ENCODE data around the gene IKBKE.

The IKBKE gene

GRCh38 chr1:206469933-206470691 lies at the start of gene IKBKE:
IKBKE (plus strand) TSS chr1:206470476; CDS start chr1:206473228, 2,752 bp downstream.
- DNase-seq = peak; percentile 76

- no peak for DNase-seq
Observed at GRCh38 chr1:206421616-206422340, 48.5 kb upstream of the IKBKE start.

DNA sequence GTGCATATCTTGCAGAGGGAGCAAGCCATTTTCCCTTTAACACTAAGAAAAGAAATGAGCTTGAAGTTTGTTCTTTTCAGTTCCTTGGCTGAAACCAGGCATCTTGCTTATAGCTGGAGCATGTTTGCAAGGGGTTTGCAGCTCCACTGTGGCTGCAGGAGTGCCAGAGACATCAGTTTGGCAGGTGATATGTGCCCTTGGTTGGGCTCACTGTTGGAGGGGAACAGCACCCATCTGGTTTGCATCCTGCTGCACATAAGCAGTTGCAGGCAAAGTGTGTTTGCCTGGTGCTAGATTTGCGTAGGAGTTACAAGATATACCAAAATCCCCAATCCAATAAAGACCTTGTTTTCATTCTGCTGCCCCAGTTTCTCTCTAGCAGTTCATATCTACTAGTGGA lies 47.8 kb upstream of the IKBKE start:
- no peak for DNase-seq

- no peak for DNase-seq
Observed at GRCh38 chr1:206427291-206427690, 43.0 kb upstream of the IKBKE start.

- DNase-seq = no peak
Observed at GRCh38 chr1:206429421-206429820, 40.9 kb upstream of the IKBKE start.

DNA sequence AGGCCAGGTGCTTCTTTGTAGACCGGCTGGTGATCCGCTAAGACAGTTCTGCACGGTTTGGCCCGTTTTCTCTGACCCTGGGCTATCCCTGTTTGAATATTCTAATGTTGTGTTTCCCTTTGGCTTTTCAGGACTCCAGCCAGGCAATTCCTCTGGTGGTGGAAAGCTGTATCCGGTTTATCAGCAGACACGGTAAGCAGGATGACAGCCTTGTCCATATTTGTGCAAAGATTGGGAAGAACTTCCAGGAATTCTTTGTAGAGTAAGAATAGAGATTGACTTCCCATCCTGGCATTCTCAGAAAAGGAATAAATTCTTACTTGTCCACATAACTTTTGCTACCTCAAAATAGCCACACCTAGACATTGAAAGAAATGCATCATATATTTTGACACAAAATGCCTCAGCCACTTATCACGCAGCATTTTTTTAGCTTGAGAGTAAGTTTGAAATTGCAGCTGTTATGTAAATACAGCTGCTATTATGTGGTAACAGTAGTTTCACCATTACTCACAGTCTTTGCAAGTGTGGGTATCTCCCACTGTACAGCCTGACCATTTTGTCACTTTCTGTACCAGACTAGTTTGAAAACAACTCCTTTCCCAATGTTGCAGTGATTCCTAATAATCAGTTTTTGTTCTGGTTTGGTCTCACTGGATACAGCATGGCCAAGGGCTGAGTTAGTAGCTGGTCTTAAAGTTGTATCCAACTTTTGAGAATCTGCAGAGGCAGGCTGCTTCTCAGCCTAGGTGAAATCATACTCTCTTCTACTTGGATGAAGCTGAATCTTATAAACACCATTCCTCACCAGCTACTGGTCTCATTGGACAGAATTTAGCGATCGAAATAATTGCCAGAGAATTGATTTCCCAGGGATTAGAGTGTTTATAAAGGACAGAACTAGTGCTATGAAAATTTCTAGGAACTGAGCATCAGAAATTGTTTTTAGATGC lies 40.0 kb upstream of the IKBKE start:
- DNase-seq = peak; percentile 65

GRCh38 chr1:206435445-206435844 lies 34.8 kb upstream of the IKBKE start:
- no peak for DNase-seq

- DNase-seq = no peak
Observed at GRCh38 chr1:206438554-206438953, 31.7 kb upstream of the IKBKE start.

- DNase-seq = peak; percentile 26
Observed at GRCh38 chr1:206439205-206439604, 31.1 kb upstream of the IKBKE start.

- DNase-seq = no peak
Observed at GRCh38 chr1:206441336-206441967, 28.8 kb upstream of the IKBKE start.

DNA sequence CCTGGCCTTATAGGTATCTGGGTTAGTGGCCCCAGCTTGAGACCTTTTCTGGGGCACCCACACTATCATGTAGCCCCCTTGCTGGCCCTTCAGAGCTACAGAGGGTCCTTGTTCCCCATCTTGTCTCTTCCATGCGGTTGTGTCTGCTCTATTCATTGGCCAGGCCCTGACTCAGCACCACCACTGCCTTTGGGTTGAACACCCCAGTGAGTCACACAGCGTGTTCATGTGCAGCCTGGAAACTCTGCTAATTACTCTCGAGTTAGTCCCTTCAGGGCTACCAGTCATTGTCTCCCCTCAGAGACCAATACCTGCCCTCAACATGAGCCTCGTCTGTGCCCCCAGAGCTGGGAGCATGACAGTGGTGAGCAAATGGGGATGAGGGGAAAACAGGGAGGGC lies 28.2 kb upstream of the IKBKE start:
- no peak for DNase-seq

- no peak for DNase-seq
Observed at GRCh38 chr1:206445116-206445515, 25.2 kb upstream of the IKBKE start.

DNA sequence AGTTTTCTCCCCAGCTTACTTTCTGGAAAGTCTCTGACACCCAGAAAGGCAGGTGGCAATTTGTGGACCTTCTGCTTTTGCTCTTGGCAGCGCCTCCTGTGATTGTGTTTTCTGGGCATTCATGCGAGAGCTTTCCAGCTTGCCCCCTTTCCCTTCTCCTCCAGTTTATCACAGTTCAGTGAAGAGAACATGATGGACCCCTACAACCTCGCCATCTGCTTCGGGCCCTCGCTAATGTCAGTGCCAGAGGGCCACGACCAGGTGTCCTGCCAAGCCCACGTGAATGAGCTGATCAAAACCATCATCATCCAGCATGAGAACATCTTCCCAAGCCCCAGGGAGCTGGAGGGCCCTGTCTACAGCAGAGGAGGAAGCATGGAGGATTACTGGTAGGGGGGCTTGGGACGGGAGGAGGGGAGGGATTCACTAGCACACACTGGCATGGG lies 24.3 kb upstream of the IKBKE start:
- DNase-seq = no peak

DNA sequence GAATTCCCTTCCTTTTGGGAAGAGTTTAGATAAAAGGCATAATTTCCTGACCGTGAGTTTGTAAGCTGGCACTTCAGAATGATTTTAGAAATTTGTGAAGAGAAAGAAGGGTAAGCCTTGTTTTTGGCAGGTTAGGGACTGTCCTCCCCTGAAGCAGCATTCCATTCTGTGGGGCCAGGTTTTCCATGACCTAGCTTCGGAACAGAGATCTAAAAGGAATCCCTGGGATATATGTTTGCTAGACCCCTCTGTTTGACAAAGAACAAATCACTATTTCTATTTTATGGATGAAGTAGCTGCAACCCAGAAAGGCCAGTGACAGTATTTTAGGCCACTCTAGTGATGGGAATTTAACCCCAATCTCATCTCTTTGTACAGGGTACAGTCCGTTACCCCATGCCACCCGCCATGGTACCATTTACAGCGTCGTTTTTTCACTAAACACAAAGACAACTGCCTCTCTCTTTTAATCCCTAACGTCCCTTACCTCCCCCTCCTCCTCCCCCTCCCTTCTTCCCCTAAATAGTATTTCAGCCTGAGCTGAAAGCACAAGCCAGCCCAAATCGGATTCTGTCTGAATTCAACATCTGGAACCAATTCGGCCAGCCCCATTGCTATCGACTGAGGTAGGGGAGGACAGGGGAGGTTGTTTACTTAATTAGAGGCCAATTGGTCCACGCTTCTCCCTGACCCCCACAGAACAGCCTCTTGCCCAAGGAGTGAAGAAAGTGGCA lies 23.4 kb upstream of the IKBKE start:
- no peak for DNase-seq

- DNase-seq = no peak
Observed at GRCh38 chr1:206447422-206447765, 22.9 kb upstream of the IKBKE start.

- no peak for DNase-seq
Observed at GRCh38 chr1:206447792-206448191, 22.5 kb upstream of the IKBKE start.

DNA sequence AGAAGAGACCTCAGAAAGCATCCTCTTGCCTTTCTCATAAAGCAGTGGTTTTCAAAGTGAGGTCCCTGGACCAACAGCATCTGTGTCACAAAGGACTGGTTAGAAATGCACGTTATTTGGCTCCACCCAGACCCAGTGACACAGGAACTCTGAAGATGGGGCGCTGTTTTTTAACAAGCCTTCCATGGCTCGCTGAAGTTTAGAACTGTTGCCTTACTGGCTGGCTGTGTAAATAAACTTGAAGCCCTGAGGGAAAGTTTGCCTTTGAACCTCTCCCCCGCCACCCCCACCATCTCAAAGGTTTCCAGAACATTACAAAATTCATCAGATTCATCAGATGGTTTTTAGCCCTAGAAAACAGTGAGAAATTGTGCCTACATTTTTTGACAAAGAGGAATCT lies 21.8 kb upstream of the IKBKE start:
- no peak for DNase-seq

GRCh38 chr1:206449565-206449964 lies 20.7 kb upstream of the IKBKE start:
- no peak for DNase-seq

DNA sequence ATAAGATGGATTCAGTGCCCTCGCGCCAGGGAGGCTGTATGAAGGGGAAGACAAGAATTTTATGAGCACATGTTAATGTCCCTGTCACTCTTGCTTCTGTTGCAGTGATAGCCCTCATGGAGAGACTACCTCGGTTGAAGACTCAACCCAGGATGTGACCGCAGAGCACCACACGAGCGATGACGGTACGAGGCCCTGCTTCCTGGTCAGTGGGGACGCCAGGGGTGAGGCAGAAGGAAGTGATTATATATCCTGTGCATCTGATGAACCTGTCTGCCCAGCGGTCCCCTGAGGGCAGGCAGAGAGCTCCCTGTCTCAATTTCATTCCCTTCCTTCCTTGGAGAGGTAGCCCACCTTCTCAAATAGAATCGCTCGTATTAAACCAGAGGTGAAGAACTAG lies 20.0 kb upstream of the IKBKE start:
- DNase-seq = no peak

- no peak for DNase-seq
Observed at GRCh38 chr1:206451134-206451686, 19.1 kb upstream of the IKBKE start.

DNA sequence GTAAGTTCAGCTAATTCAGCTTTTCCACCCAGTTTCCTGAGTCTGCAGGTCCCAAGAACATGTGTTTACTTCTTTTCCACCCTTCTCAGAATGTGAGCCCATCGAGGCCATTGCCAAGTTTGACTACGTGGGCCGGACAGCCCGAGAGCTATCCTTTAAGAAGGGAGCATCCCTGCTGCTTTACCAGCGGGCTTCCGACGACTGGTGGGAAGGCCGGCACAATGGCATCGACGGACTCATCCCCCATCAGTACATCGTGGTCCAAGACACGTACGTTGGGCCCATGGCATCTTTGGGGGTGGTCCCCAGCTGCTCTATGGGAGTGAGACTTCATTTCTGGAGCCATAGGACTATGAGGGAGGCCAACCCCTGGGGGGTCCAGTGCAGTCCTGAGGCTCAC lies 17.2 kb upstream of the IKBKE start:
- no peak for DNase-seq

DNA sequence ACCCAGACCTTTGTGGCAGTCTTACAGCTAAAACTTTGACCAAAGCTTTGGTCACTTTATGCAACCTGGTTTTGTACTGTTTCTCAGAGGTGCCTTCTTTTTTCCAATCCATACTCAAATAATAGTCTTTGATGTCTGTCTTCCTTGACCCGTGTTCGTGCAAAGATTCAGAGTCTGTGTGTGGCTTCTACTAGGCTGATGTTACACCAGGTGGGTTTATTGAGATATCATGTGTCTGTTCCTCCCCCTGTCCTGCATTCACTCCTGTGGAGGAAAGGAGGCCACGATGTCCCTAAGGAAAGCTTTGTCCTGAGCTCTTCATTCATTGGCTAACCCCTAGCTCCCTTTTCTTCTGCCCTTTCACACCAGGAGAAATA lies 15.0 kb upstream of the IKBKE start:
- DNase-seq = no peak
